Measurements from ENCODE around the gene HIBCH.
"Not testable (repeated sequence)": the region's sequence is repeated elsewhere in the genome, so short reads cannot be mapped to it uniquely, and the experiment has no call there.

HIBCH gene

DNA sequence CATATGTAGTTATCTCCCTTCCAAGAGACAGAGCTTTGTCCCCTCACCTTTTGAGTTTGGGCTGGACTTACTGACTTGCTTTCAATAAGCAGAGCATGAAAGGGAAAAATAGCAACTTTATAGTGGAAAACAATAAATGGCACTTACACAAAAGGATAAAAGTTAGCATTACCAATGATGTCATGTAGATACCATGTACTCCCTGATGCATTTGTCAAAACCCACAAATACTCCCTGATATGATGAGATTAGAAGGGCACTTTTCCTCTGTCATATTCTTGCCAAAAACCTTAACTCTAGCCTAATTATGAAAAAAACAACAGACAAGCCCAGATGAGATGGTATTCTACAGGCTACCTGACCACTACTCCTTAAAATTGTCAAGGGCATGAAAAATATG, 16.0 kb downstream of the HIBCH start:
- no peak for TF ChIP-seq EZH2 (IDR thresholded peaks at IDR 0.05; ENCODE audit: borderline replicate concordance, low read length)
- TF ChIP-seq, protein P1, sequence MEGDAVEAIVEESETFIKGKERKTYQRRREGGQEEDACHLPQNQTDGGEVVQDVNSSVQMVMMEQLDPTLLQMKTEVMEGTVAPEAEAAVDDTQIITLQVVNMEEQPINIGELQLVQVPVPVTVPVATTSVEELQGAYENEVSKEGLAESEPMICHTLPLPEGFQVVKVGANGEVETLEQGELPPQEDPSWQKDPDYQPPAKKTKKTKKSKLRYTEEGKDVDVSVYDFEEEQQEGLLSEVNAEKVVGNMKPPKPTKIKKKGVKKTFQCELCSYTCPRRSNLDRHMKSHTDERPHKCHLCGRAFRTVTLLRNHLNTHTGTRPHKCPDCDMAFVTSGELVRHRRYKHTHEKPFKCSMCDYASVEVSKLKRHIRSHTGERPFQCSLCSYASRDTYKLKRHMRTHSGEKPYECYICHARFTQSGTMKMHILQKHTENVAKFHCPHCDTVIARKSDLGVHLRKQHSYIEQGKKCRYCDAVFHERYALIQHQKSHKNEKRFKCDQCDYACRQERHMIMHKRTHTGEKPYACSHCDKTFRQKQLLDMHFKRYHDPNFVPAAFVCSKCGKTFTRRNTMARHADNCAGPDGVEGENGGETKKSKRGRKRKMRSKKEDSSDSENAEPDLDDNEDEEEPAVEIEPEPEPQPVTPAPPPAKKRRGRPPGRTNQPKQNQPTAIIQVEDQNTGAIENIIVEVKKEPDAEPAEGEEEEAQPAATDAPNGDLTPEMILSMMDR (IDR thresholded peaks at IDR 0.05; ENCODE audit: low read length), result no peak
- Histone ChIP-seq H3K79me2 (ENCODE audit: insufficient read depth, low read length) (no peaks in the 10 kb centered on the region), H3K4me1 (ENCODE audit: insufficient read depth, low read length, severe bottlenecking) (no peaks in the 10 kb centered on the region), H3K9me2 (ENCODE audit: low read depth, low read length) (no peaks in the 10 kb centered on the region), H3K27ac (ENCODE audit: low read depth, low read length, poor library complexity, severe bottlenecking) (no peak overlapping the region), H3F3A (ENCODE audit: insufficient read depth, low read length) (no peaks in the 10 kb centered on the region), H3K9me3 (ENCODE audit: low read length) (no peaks in the 10 kb centered on the region), H3K9ac (ENCODE audit: low read length) (no peak overlapping the region), H2AFZ (ENCODE audit: low read length) (no peak overlapping the region), H3K4me3 (ENCODE audit: low read depth, low read length, poor library complexity, severe bottlenecking) (no peak overlapping the region), H3K36me3 (ENCODE audit: insufficient read depth, low read length) (peaks cover 12% of the 10 kb centered on the region), H3K4me2 (ENCODE audit: low read length) (no peak overlapping the region), H4K20me1 (ENCODE audit: insufficient read depth, low read length) (no peaks in the 10 kb centered on the region), H3K27me3 (ENCODE audit: insufficient read depth, low read length) (no peaks in the 10 kb centered on the region)

DNA sequence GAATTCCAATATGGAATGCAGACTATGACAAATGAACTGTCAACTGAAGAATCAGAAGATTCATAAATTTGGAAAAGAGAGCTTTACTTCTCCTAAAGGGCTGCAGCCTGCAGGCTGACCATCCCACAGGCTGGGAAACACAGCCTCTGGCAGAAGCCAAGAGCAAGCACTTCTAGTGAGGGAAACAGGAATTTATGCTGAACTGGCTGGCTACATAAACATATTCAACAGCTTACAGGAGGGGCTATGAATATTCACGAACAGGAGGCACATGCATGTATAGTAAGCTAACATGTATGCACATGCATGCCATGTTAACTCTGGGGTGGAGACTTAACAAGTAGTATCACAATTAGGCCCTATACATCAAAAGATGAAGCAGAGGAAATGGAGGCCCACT, 17.6 kb downstream of the HIBCH start:
- Histone ChIP-seq H3K4me2 (ENCODE audit: low read length) (no peak overlapping the region), H3K79me2 (ENCODE audit: insufficient read depth, low read length) (no peaks in the 10 kb centered on the region), H3K36me3 (ENCODE audit: insufficient read depth, low read length) (peaks cover 12% of the 10 kb centered on the region), H3K27ac (ENCODE audit: low read depth, low read length, poor library complexity, severe bottlenecking) (no peak overlapping the region), H3K4me1 (ENCODE audit: insufficient read depth, low read length, severe bottlenecking) (no peaks in the 10 kb centered on the region), H2AFZ (ENCODE audit: low read length) (no peak overlapping the region), H3F3A (ENCODE audit: insufficient read depth, low read length) (no peaks in the 10 kb centered on the region), H3K9ac (ENCODE audit: low read length) (no peak overlapping the region), H3K4me3 (ENCODE audit: low read depth, low read length, poor library complexity, severe bottlenecking) (no peak overlapping the region), H3K27me3 (ENCODE audit: insufficient read depth, low read length) (no peaks in the 10 kb centered on the region), H3K9me3 (ENCODE audit: low read length) (no peaks in the 10 kb centered on the region), H3K9me2 (ENCODE audit: low read depth, low read length) (no peaks in the 10 kb centered on the region), H4K20me1 (ENCODE audit: insufficient read depth, low read length) (no peaks in the 10 kb centered on the region)
- TF ChIP-seq, protein P1 (IDR thresholded peaks at IDR 0.05; ENCODE audit: low read length), result no peak
- no peak for TF ChIP-seq EZH2 (IDR thresholded peaks at IDR 0.05; ENCODE audit: borderline replicate concordance, low read length)

DNA sequence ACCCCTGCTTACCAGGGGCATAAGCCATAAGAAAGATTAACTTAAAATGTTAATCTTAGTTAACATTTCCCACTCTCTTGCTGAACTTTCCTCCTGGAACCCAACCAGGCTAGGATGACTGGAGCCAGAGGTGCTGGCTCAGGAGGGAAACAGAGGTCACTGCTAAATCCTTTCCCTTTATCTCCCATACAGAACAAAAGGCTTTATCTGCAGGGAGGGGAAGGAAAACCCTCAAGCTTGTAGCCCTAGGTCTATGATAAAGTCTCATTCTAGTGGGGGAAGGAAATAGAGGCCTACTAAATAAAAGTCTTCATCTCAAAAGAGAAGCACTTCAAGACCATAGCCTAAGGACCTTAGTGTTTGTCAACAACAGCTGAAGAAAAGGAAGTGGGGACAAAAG, 18.6 kb downstream of the HIBCH start:
- H3K4me2 ChIP-seq (ENCODE audit: low read length), result no peak overlapping the region
- H3K27me3 ChIP-seq (ENCODE audit: insufficient read depth, low read length), result no peaks in the 10 kb centered on the region
- H3F3A ChIP-seq (ENCODE audit: insufficient read depth, low read length), result no peaks in the 10 kb centered on the region
- no peak overlapping the region for H3K9ac ChIP-seq (ENCODE audit: low read length)
- no peaks in the 10 kb centered on the region for H3K9me3 ChIP-seq (ENCODE audit: low read length)
- H3K27ac ChIP-seq (ENCODE audit: low read depth, low read length, poor library complexity, severe bottlenecking), result no peak overlapping the region
- H3K9me2 ChIP-seq (ENCODE audit: low read depth, low read length), result no peaks in the 10 kb centered on the region
- H3K4me1 ChIP-seq (ENCODE audit: insufficient read depth, low read length, severe bottlenecking), result no peaks in the 10 kb centered on the region
- TF ChIP-seq EZH2 (IDR thresholded peaks at IDR 0.05; ENCODE audit: borderline replicate concordance, low read length), result no peak
- TF ChIP-seq, protein P1 (IDR thresholded peaks at IDR 0.05; ENCODE audit: low read length), result no peak
- no peaks in the 10 kb centered on the region for H3K79me2 ChIP-seq (ENCODE audit: insufficient read depth, low read length)
- H4K20me1 ChIP-seq (ENCODE audit: insufficient read depth, low read length), result no peaks in the 10 kb centered on the region
- peaks cover 16% of the 10 kb centered on the region for H3K36me3 ChIP-seq (ENCODE audit: insufficient read depth, low read length)
- H3K4me3 ChIP-seq (ENCODE audit: low read depth, low read length, poor library complexity, severe bottlenecking), result no peak overlapping the region
- H2AFZ ChIP-seq (ENCODE audit: low read length), result no peak overlapping the region

DNA sequence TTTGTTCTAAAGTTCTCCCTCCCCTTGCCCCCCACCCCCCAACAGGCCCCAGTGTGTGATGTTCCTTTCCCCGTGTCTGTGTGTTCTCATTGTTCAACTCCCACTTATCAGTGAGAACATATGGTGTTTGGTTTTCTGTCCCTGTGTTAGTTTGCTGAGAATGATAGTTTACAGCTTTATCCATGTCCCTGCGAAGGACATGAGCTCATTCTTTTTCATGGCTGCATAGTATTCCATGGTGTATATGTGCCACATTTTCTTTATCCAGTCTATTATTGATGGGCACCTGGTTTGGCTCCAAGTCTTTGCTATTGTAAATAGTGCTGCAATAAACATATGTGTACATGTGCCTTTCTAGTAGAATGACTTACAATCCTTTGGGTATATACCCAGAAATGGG, 21.7 kb downstream of the HIBCH start:
- not testable (repeated sequence) for H4K20me1 ChIP-seq (ENCODE audit: insufficient read depth, low read length); H3K4me1 ChIP-seq (ENCODE audit: insufficient read depth, low read length, severe bottlenecking); H3K9ac ChIP-seq (ENCODE audit: low read length); H3K4me2 ChIP-seq (ENCODE audit: low read length); H3K4me3 ChIP-seq (ENCODE audit: low read depth, low read length, poor library complexity, severe bottlenecking); H3K9me2 ChIP-seq (ENCODE audit: low read depth, low read length); H3K27ac ChIP-seq (ENCODE audit: low read depth, low read length, poor library complexity, severe bottlenecking); H3F3A ChIP-seq (ENCODE audit: insufficient read depth, low read length); H3K9me3 ChIP-seq (ENCODE audit: low read length); H3K27me3 ChIP-seq (ENCODE audit: insufficient read depth, low read length); H3K79me2 ChIP-seq (ENCODE audit: insufficient read depth, low read length); H2AFZ ChIP-seq (ENCODE audit: low read length)
- peaks cover 26% of the 10 kb centered on the region for H3K36me3 ChIP-seq (ENCODE audit: insufficient read depth, low read length)
